ENCODE data around the gene C2.
"Not testable (repeated sequence)": the region's sequence is repeated elsewhere in the genome, so short reads cannot be mapped to it uniquely, and the experiment has no call there.

DNA sequence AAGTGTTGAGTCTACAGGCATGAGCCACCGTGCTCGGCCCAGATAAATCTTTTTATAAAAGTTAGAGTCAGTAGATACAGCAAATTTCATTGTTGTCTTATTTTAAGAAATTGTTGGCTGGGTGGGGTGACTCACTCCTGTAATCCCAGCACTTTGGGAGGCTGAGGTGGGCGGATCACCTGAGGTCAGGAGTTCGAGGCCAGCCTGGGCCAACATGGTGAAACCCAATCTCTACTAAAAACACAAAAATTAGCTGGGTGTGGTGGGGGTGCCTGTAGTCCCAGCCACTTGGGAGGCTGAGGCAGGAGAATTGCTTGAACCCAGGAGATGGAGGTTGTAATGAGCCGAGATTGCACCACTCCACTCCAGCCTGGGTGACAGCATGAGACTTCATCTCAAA, 19.3 kb upstream of the C2 start:
- not testable (repeated sequence) for TF ChIP-seq SUZ12 (IDR thresholded peaks at IDR 0.05; ENCODE audit: extremely low read depth, insufficient read depth, insufficient read length); ZNF274 (IDR thresholded peaks at IDR 0.05; ENCODE audit: low read depth, low read length); YY1 (IDR thresholded peaks at IDR 0.05; ENCODE audit: insufficient read depth, insufficient read length)
